ELF-1 (cell line): ENCODE results near the gene BTG4.
A peak's percentile ranks its signal among the peaks of the same experiment; 100 is the strongest.

Experiments
- DNase-seq: peaks from one replicate; pipeline ENCODE4 v3.0.0-alpha.2; 2016; ENCODE audit warnings: low read depth, low spot score

BTG4 gene

GRCh38 chr11:111512296-111513239, at the start of gene BTG4:
Gene BTG4 (minus strand): TSS chr11:111512386. CDS start chr11:111498776, 13,610 bp downstream.
- DNase-seq = peak; percentile 64

- no peak for DNase-seq
Measured at GRCh38 chr11:111561791-111562325, 49.7 kb upstream of the BTG4 start.

- DNase-seq = no peak
Measured at GRCh38 chr11:111561306-111561705, 49.1 kb upstream of the BTG4 start.

- no peak for DNase-seq
Measured at GRCh38 chr11:111560800-111561199, 48.6 kb upstream of the BTG4 start.

- no peak for DNase-seq
Measured at GRCh38 chr11:111559800-111560464, 47.7 kb upstream of the BTG4 start.

GRCh38 chr11:111557425-111558111, 45.4 kb upstream of the BTG4 start:
- no peak for DNase-seq

- DNase-seq = no peak
Measured at GRCh38 chr11:111555255-111555654, 43.1 kb upstream of the BTG4 start.

GRCh38 chr11:111554532-111554931, 42.3 kb upstream of the BTG4 start:
- DNase-seq = no peak

GRCh38 chr11:111550258-111550657, 38.1 kb upstream of the BTG4 start:
- DNase-seq = no peak

- DNase-seq = no peak
Measured at GRCh38 chr11:111549869-111550203, 37.6 kb upstream of the BTG4 start.

GRCh38 chr11:111549196-111549868, 37.1 kb upstream of the BTG4 start:
- no peak for DNase-seq

- no peak for DNase-seq
Measured at GRCh38 chr11:111548525-111548924, 36.3 kb upstream of the BTG4 start.

GRCh38 chr11:111542606-111543275, 30.6 kb upstream of the BTG4 start:
- no peak for DNase-seq

- DNase-seq = peak; percentile 62
Measured at GRCh38 chr11:111541254-111542061, 29.3 kb upstream of the BTG4 start.

GRCh38 chr11:111540937-111541253, 28.7 kb upstream of the BTG4 start:
- DNase-seq = no peak

GRCh38 chr11:111540114-111540936, 28.1 kb upstream of the BTG4 start, which contains the start of gene LAYN:
Gene LAYN (plus strand): TSS chr11:111540720. CDS start chr11:111540844, 124 bp downstream.
- DNase-seq = peak; percentile 71

GRCh38 chr11:111539426-111540113, 27.4 kb upstream of the BTG4 start:
- no peak for DNase-seq

- DNase-seq = no peak
Measured at GRCh38 chr11:111538407-111539114, 26.4 kb upstream of the BTG4 start.
